Measurements from ENCODE around the gene RNASE11.

DNA sequence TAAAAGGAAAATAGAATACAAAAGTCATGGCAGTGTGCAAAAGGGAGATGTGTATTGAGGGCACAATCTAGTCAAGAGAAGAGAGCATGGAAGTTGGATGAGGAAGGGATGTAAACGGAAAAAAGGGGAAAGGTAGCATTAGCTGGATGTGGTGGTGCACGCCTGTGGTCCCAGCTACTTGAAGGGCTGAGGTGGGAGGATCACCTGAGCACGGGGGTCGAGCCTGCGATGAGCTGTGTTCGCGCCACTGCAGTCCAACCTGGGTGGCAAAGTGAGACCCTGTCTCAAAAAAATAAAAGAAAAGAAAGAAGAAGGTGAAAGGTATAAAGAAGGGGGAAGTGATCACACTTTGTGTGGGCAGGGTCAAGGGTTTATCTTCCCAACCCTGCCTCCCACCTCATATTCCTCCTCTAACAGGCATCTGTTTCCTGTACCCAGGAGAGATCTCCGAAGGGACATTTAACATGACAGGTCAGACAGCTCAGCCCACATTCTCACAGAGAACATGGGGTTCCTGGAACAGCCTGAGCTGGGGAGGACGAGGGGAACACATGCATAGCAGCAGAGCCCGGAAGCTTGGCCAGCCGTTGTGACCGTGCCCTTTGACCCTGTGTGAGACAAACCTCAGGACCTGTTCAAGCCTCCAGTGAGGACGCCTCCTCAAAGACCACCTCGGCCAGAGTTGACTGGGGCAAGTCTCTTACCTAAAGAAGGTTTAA, 8.9 kb downstream of the RNASE11 start:
- TF ChIP-seq, protein P1, sequence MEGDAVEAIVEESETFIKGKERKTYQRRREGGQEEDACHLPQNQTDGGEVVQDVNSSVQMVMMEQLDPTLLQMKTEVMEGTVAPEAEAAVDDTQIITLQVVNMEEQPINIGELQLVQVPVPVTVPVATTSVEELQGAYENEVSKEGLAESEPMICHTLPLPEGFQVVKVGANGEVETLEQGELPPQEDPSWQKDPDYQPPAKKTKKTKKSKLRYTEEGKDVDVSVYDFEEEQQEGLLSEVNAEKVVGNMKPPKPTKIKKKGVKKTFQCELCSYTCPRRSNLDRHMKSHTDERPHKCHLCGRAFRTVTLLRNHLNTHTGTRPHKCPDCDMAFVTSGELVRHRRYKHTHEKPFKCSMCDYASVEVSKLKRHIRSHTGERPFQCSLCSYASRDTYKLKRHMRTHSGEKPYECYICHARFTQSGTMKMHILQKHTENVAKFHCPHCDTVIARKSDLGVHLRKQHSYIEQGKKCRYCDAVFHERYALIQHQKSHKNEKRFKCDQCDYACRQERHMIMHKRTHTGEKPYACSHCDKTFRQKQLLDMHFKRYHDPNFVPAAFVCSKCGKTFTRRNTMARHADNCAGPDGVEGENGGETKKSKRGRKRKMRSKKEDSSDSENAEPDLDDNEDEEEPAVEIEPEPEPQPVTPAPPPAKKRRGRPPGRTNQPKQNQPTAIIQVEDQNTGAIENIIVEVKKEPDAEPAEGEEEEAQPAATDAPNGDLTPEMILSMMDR (IDR thresholded peaks at IDR 0.05) = no peak
- no peak for TF ChIP-seq EZH2 (IDR thresholded peaks at IDR 0.05)

Measured in neural progenitor cell (in vitro differentiated cells).